Hepatic stellate cell (primary cell): Measurements from ENCODE around the gene GPBAR1.

ENCODE experiments used
- DNase-seq: peaks from one replicate; pipeline ENCODE4 v3.0.0; 2011; ENCODE audit warnings: low spot score

GPBAR1 gene

DNA sequence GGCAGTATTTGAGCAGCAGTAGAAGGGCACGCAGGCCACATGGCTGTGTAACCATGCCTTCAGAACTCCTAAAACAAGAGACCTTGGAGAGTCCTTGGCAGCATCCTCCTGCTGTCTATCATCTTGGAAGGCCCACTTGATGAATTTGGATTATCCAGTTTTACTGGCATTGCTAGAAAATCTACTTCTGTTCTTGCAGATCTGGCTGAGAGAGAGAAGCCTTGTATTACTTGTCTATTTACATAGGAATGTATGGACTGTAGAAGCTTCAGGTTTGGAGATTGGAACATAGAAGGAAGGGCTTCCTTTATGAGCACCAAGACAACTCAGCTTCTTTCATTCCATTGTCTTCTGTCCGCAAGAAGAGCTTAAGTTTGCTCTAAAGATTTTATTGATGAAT is 16.1 kb upstream of the GPBAR1 start:
- DNase-seq, result no peak

DNA sequence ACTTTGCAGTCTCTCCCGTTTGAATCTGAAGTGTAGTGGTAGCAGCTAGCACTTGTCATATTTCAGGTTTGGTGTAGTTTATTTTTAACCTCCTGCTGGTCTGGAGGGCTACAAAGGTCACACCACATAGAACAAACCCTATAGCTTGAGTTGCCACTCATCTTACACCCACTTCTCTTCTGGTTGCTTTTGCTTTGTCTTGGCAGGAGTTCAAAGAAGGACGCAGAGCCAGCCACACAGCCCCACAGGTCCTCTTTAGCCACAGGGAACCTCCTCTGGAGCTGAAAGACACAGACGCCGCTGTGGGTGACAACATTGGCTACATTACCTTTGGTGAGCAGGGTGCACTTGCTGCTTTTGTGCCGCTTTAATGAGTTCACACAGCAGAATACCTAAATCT is 15.6 kb upstream of the GPBAR1 start:
- DNase-seq, result no peak

DNA sequence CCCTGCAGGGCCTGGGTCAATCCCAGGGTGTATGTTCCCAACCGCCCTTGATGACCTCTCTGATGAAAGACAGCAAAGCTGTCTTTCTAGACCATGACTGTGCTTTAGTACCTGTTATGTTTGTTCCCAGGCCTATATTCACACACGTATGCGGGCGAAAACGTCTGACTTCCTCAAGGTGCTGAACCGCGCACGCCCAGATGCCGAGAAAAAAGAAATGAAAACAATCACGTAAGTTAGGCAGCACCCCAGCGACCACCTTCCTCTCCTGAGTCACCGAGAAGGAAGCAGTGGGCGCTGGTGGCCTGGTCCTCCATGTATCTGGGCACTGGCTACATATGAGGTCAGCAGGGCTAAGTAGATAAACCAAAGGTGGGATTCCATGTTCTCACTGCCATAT is 11.1 kb upstream of the GPBAR1 start:
- no peak for DNase-seq

DNA sequence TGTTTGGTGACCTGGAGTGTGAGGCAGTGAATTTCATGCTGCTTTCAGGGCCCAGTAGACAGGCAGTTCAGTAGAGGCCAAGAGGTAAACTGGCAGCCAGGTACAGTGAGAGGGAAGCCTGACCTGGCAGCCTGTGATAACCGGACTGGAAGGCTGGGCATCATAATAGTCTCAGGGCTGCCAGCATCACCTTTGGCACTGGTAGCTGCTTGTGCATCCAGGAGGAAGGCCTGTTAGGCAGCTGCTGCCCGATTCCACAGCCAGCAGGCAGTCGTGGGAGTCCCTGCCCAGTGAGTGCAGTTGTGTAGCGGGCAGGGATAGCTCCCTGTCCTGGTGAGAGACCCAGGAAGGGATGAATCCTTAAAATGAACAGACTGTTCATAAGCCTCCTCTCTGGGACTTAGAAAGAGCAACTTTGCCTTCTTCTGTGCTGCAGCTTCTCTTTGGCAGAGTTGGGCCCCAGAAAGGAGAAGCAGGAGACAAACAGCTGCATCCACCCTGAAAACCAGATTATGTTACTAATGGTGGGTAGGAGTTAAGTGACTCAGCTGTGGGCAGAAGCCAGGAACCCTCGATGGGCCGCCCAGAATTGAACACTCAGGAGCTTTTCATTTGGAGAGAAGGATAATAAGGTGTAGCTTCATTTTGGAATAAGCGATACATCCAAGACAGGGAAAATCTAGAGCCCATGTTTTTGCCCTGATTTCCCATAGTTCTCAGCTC is 8.1 kb upstream of the GPBAR1 start:
- DNase-seq, result no peak

DNA sequence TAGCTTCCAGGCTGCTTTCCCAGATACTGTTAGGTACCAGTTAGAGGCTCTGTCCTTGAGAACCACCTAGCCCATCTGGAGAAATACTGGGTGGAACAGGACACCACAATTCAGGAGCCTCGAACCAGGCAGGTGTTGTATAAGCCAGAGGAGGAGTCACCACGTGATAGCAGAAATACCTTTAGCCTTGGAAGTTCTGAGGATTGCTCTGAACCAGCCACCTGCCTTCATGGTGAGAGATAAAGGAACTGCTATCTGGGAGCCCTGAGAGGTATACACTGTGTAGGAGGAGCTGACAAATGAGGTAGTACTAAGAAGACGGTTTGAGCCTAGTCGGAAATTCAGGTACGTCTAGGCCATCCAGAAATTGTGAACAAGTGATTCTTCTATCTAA is 7.6 kb upstream of the GPBAR1 start:
- no peak for DNase-seq

DNA sequence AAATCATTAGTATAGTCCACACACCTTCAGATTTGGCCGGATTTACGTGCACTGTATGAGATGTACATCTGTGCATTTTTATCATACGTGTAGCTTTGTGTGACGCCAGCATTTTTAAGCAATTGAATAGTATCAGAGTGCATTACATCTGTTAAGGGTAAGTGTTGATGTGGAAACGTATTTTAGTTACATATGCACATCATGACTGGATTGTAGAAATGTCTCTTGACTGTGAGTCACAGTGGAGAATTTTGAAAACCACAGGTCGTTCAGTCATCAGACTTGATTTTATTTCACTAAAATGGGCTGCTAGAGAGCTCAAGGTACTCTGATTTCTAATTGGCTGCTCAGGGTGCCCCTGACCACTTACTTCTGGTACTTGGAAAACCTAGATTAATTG is 5.4 kb upstream of the GPBAR1 start:
- no peak for DNase-seq

DNA sequence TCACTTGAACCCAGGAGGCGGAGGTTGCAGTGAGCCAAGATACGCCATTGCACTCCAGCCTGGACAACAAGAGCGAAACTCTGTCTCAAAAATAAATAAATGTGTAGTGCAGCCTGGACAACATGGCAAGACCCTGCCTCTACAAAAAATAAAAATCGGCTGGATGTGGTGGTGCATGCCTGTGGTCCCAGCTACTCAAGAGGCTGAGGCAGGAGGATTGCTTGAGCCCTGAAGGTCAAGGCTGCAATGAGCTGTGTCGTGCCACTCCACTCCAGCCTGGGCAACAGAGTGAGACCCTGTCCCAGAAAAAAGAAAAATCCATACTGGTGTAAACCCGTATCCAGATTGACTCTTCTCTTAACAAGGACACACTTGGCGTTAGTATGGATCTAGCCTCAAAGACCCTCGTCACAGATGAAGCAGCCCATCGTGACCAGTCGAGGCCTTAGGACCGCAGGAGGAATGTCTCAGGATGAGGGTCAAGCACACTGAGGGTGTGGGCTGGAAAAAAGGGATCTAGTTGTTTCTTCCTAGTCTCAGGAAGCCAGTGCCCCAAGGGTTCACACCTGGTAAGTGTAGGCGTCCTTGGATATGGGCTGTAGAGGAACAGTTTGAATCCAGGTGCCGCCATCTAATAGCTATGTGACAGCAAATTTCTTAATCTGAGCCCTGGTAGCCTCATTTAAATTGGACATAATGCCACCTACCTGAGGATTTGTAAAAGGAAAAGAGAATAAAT is 4.0 kb upstream of the GPBAR1 start:
- DNase-seq, result no peak

DNA sequence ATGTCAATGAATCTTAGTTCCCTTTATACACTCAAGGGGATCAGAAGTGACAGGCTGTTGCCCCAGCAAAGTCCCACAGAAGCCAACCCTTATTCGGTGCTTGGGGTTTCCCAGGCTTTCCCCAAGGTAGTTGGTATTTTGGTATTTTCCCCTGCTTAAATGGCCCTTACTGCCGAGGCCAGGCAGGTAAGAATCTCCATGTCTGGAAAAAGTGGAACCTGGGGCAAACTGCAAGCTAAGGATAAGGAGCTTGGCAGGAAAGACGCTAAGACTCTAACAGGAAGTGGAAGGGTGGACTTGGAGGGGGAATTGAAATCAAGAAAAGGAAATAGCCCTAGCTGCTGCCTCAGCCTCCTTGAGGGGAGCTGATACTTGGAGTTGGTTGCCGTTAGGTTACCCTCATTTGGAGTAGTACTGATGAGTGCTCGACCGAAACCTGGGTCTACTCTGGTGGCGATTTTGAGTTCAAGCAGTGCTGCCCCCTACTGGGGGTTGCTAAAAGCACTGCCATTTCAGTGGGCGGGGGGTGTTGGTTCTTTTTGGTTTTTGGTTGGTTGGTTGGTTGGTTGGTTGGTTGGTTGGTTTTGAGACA is 3.3 kb upstream of the GPBAR1 start:
- DNase-seq, result no peak

DNA sequence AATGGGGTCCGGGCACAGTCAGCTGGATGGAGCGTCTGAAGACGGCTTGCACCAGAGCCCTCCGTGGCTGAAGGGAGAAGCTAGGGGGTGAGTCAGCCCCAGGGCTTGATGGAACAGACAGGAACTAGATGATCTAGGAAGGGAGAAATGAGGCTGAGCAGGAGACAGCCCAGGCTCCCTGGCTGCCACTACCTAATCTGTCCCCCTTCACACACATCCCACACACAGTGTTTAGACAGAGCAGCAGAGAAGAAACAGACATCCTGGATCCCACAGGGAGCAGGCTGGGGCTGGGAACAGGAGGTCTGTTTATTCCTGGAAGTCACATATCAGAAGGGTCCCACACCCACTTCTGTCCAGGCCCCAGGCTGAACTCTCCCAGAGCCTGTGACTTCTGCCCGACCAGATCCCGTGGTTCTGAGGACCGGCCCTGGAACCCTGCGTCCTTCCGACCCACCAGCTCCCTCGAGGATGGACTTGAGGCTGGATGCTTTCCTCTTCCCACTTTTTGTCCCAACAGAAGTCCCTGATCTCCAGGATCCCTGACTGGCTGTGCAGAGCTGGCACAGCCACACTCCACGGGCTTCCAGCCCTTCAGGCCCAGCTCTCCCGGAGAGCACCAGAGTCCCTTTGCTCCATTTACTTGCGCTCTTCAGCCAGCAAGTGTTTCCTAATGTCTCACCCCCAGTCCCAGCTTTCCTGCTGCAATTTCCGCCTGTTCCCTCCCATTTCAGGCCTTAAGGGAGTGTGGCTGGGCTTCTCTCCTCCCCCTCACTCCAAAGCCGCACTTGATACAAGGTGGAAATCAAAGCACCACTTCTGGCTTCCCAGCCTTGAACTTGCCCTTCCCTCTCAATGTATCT is 1.5 kb upstream of the GPBAR1 start:
- peak; percentile 88 for DNase-seq

DNA sequence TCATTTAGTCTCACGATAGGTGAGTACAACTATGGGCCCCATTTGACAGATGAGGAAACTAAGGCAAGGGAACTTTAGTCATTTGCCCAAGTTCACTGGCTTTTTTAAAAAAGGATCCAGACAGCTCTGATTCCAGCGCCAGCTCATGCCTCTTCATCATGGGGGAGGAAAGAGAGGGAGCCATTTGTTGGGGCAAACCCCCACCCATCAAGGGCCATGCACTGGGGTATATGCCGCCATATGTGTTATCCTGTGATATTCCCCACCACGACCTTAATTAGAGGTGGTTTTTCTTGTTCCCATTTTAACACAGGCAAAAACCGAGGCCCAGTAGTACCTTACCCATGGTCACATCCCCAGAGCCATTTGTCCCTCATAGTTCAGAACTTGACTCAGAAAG is 649 bp upstream of the GPBAR1 start:
- DNase-seq, result no peak

DNA sequence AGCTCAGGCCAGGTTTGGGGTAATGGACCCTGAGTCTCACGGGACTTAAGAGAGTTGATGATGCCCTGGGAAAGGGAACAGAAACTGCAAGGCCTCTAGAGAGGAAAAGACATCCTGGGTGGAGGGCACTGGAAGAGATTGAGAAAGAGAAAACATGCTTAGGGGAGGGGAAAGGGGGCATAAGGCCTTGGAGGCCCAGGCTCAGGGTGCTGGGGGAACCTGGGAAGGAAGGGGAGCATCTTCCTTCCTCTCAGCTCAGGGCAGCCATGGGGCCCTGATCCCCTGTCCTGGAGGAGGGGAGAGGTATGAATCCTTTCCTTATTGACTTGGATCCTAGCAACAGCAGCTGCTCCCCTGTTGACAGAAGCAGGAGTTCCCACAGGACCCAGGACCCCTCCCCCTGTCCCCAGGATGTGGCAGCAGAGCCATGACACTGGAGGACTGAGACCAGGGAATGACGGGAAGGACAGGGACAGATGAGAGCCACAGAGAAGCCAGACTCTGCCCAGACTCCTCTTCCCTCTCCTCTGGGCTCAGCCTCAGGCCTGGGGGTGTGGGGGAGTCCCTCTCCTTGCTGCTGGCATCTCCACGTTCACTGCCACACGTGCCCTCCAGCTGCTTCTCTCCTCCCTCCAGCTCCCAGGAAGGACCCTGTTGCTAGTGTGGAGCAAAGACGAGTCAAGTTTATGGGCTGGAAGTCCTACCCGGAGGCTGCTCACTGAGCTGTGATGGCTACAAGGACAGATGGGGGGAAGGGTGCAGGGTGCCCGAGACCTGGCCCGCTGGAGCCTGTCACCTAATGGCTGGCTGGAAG is 815 bp downstream of the GPBAR1 start:
- no peak for DNase-seq

DNA sequence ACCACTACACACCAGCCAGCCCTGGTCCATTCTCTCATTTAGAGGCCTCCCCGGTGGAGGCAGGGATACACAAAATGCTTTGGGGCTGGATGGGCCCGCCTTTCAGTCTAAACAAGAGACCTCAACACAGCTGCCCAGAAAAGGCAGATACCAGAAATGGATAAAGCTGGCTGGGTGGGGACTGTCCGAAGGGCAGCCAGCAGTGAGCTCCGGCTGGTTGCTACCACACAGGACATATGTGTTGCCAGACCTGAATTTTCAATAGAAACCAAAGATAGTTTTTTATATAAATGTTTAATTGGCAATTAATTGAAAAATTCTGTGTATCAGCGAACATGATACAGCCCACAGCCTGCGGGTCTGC is 1.4 kb downstream of the GPBAR1 start:
- DNase-seq, result no peak

DNA sequence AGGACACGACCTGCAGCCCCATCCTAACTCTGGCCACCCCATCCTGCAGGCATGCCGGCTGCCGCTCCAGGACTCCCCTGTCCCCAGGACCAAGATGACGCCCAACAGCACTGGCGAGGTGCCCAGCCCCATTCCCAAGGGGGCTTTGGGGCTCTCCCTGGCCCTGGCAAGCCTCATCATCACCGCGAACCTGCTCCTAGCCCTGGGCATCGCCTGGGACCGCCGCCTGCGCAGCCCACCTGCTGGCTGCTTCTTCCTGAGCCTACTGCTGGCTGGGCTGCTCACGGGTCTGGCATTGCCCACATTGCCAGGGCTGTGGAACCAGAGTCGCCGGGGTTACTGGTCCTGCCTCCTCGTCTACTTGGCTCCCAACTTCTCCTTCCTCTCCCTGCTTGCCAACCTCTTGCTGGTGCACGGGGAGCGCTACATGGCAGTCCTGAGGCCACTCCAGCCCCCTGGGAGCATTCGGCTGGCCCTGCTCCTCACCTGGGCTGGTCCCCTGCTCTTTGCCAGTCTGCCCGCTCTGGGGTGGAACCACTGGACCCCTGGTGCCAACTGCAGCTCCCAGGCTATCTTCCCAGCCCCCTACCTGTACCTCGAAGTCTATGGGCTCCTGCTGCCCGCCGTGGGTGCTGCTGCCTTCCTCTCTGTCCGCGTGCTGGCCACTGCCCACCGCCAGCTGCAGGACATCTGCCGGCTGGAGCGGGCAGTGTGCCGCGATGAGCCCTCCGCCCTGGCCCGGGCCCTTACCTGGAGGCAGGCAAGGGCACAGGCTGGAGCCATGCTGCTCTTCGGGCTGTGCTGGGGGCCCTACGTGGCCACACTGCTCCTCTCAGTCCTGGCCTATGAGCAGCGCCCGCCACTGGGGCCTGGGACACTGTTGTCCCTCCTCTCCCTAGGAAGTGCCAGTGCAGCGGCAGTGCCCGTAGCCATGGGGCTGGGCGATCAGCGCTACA is 2.1 kb downstream of the GPBAR1 start:
- no peak for DNase-seq

DNA sequence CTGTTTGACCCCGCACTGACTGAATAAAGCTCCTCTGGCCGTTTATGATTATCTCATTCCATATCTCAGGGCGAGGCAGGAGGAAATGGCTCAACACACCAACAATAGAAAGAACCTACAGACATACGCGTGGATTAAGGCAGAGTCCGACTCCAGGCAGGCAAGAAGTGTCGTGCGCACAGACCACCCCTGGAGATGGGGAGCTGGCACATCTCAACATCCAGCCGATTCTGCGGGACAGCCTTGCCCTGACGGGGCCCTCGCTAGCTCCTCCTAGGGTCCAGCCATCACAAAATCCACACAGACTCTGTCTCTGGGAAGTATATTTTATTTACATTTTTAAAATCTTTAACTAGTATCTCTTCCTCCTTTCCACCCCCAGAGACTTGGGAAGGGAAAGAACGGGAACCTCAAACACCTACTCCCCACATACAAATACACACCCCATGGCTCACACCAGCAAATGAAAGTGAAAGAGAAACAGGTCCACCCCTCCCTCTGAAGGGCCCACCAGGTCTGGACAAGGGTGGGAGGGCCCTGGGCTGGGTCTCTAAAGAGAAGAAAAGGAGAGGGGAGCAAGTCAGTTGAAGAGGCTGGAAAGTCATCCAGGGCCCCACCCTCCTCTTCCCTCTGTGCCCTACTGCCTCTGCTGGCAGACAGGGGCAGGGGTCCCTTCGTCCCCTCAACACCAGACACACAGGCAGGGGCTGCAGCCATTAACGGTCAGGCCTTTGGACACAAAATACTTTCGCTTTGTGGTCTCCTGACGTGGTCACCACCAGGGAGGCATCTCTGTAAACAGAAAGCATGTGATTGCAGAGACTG is 3.2 kb downstream of the GPBAR1 start:
- peak; percentile 68 for DNase-seq

DNA sequence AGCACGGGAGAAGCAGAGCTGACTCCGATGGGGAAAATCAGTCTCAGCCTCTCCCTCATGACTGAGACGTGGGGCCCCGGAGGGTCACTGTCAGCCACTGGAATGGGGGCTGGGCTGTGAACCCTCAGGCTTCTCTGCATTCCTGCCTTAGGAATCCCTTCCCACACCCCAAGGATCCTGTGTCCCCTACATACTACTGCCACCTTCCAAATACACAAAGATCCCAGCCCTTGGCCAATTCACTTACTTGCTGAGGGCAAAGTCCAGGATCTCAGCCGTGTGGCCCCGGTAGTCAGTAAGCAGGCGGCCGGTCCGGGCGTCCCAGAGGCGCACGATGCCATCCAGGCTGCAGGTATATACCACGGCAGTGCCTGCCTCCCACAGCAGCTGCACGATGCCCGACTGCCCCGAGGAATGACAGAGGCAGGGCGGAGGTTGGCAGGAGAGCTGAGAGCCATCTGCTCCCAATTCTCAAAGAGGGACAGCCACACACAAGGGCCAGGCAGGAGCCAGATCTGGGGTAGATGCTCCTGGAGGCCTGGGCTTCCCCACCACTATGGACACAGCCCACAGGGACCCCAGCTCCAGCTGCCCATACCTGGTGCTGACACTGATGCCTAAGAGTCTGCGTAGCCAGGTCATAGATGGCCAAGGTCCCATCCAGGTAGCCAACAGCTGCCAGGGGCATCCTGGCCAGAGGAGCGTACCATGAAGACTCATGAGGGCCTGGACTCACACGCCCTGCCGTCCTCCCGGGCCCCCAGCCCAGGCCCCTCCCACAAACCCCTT is 4.2 kb downstream of the GPBAR1 start:
- DNase-seq, result peak; percentile 48

DNA sequence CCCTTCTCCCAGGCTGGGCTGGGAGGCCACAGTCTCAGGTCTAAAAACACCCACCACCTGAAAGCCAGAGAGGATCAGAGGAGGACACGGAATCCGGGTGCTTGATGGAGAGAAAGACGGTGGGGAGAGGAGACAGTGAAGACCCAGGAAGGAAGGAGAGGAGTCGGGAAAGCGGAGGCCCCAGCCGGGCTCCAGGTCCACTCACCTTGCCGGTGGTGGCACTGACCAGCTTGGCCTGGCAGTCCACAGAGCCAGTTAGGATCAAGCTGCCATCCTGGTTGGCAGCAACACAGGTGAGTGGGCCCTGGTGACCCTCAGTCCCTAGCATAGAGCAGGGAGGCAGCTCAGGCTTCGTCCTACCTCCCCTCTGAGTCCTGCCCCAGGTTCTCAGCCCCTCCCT is 4.8 kb downstream of the GPBAR1 start:
- no peak for DNase-seq

DNA sequence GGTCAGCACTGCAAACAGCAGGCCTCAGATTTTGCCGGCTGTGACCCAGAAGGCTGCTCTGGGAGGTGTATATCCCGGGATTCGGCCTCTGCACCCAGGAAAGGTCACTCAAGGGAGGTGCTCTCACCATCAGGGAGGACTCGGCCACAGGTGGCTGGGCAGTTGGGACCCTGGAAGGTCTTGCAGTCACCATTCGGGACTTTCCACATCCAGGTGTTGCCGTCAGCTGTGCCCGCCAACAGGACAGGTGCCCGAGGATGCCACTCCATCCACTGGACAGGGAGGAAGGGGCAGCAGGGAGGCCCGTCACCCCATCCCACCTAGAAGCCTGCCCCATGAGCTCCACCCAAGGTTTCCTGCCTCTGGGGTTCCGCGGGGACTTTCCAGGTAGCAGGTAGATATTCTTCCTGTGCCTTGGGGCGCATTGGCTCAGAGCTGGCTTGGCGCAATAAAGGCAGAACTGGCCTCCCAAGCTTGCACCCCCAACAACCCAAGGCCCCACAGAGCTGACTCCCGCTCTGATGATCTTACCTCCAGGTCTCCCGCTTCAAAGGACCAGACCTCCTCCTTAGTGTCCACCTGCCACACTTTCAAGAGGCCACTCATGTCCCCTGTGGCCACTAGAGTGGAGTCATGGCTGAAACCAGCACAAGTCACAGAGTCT is 5.6 kb downstream of the GPBAR1 start:
- DNase-seq, result no peak

DNA sequence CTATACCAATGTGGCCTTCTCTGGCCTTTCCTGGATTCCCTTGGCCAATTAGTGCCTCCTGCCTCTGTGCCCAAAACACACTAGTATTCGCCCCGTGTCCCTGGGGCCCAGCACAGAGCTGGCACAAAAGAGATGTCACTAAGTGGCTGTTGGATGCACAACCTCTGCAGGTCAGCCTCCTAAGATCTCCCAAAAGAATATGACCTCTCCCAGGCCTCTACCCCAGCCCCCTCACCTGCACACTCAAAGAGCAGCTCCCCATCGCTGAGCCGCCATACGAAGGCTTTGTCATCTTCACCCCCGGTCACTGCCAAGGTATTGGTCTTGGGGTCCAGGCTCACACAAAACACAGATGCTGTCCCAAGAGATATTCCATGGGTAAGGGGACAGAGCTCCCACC is 6.4 kb downstream of the GPBAR1 start:
- no peak for DNase-seq
